H1 (cell line): ENCODE results near the gene CELSR1. TPM values are rescaled to one million over a fixed set of nuclear protein-coding genes. Genes with fewer than 3 reads are reported as not detected.

ENCODE experiments used
- CTCF ChIA-PET: fragments of 300-600 bp; sonication (Branson Sonifier 250); formaldehyde crosslinking; loops from one replicate; lab custom pipeline; 2021; ENCODE audit not compliant: partially characterized antibody; lab: Charles Lee
- POLR2A ChIA-PET: fragments of 300-600 bp; sonication (Branson Sonifier 250); formaldehyde crosslinking; loops from one replicate; lab custom pipeline; 2021; ENCODE audit warnings: inconsistent platforms; ENCODE audit not compliant: partially characterized antibody; lab: Charles Lee
- DNase-seq, 2 experiments: peaks; one replicate each; pipeline versions ENCODE4 v3.0.0 to v3.0.0-alpha.2; 2010 to 2022; ENCODE audit warnings: low spot score in 2 of 2, low read depth in 1 of 2, mixed read lengths in 1 of 2
- FAIRE-seq: peaks from 2 replicates; lab custom pipeline; 2011; peaks lifted over from hg19 to GRCh38; lab: Jason Lieb, UNC
- H2AFZ ChIP-seq: 2 replicates; pipeline ENCODE4 v1.8.1; 2012; ENCODE audit warnings: low read length, inconsistent platforms
- H2AK5ac ChIP-seq: 2 replicates; pipeline ENCODE4 v1.6.1; 2013; ENCODE audit warnings: low read depth, low read length
- H2BK120ac ChIP-seq: replicated peaks from 2 replicates; pipeline ENCODE3; 2013; ENCODE audit warnings: low read depth, low read length, inconsistent platforms
- H2BK12ac ChIP-seq: 2 replicates; pipeline ENCODE4 v1.6.1; 2013; ENCODE audit warnings: low read depth, low read length
- H2BK15ac ChIP-seq: 2 replicates; pipeline ENCODE4 v1.6.1; 2013; ENCODE audit warnings: low read length
- H2BK20ac ChIP-seq: 2 replicates; pipeline ENCODE4 v1.6.1; 2013; ENCODE audit warnings: low read length
- H2BK5ac ChIP-seq: 2 replicates; pipeline ENCODE4 v1.6.1; 2013; ENCODE audit warnings: low read depth, low read length
- H3K14ac ChIP-seq: 2 replicates; pipeline ENCODE4 v1.6.1; 2013; ENCODE audit warnings: inconsistent platforms; ENCODE audit not compliant: insufficient read length
- H3K18ac ChIP-seq: 2 replicates; pipeline ENCODE4 v1.6.1; 2013; ENCODE audit warnings: low read length; ENCODE audit errors: extremely low read depth
- H3K23ac ChIP-seq: 2 replicates; pipeline ENCODE4 v1.6.1; 2013; ENCODE audit warnings: inconsistent platforms; ENCODE audit not compliant: insufficient read length
- H3K23me2 ChIP-seq: 2 replicates; pipeline ENCODE4 v1.6.1; 2013; ENCODE audit warnings: low read depth, low read length
- H3K27ac ChIP-seq: 2 replicates; pipeline ENCODE4 v1.6.1; 2011; ENCODE audit warnings: low read depth, low read length, inconsistent platforms
- H3K27me3 ChIP-seq, 4 experiments: replicated peaks in 1 of 4; 1 replicate in 1 of 4; 2 replicates in 3 of 4; pipeline versions ENCODE4 v1.6.1 to v1.8.1; 2011 to 2013; ENCODE audit warnings: low read length in 3 of 4, mild to moderate bottlenecking in 3 of 4, inconsistent platforms in 2 of 4, mixed read lengths in 2 of 4, moderate library complexity in 1 of 4; ENCODE audit not compliant: control insufficient read depth in 3 of 4, insufficient read depth in 3 of 4; ENCODE audit errors: extremely low read depth in 1 of 4
- H3K36me3 ChIP-seq, 4 experiments: 2 replicates each; pipeline versions ENCODE4 v1.6.1 to v1.8.1; 2011 to 2013; ENCODE audit warnings: mild to moderate bottlenecking in 4 of 4, low read length in 3 of 4, moderate library complexity in 2 of 4, control low read depth in 1 of 4, inconsistent platforms in 1 of 4; ENCODE audit not compliant: insufficient read depth in 4 of 4, control insufficient read depth in 2 of 4
- H3K4ac ChIP-seq: replicated peaks from 2 replicates; pipeline ENCODE3; 2013; ENCODE audit warnings: low read length, low read depth, mixed read lengths, inconsistent platforms; ENCODE audit not compliant: insufficient read length
- H3K4me1 ChIP-seq, 4 experiments: replicated peaks in 1 of 4; 1 replicate in 1 of 4; 2 replicates in 3 of 4; pipeline versions ENCODE4 v1.6.1 to v1.8.1; 2011 to 2013; ENCODE audit warnings: low read length in 3 of 4, inconsistent platforms in 2 of 4, mixed read lengths in 1 of 4; ENCODE audit not compliant: insufficient read depth in 4 of 4, control insufficient read depth in 3 of 4
- H3K4me2 ChIP-seq, 2 experiments: 2 replicates each; pipeline versions ENCODE4 v1.6.1 to v1.8.1; 2011 to 2013; ENCODE audit warnings: low read depth in 2 of 2, low read length in 2 of 2, control low read depth in 1 of 2, inconsistent platforms in 1 of 2, mild to moderate bottlenecking in 1 of 2; ENCODE audit not compliant: insufficient read depth in 1 of 2
- H3K4me3 ChIP-seq, 4 experiments: fragments of 200-600, 300-600 bp in 1 of 4; sonication (generic), shearing (Covaris generic), sonication (Bioruptor Twin) in 1 of 4; 2 replicates each; pipeline versions ENCODE4 v1.5.1 to v1.8.1; 2011 to 2016; ENCODE audit warnings: low read length in 4 of 4, low read depth in 3 of 4, control low read depth in 2 of 4, inconsistent platforms in 2 of 4, mild to moderate bottlenecking in 2 of 4, mixed read lengths in 1 of 4, moderate library complexity in 1 of 4; ENCODE audit not compliant: insufficient read depth in 2 of 4; ENCODE audit errors: extremely low read depth in 1 of 4
- H3K56ac ChIP-seq: replicated peaks from 2 replicates; pipeline ENCODE3; 2013; ENCODE audit warnings: low read depth, mild to moderate bottlenecking, mixed read lengths, low read length, inconsistent platforms; ENCODE audit not compliant: insufficient read length
- H3K79me1 ChIP-seq: 2 replicates; pipeline ENCODE4 v1.6.1; 2013; ENCODE audit warnings: low read depth, low read length, control low read depth
- H3K79me2 ChIP-seq, 2 experiments: 2 replicates each; pipeline versions ENCODE4 v1.6.1 to v1.8.1; 2012 to 2013; ENCODE audit warnings: low read length in 2 of 2, mild to moderate bottlenecking in 2 of 2, inconsistent platforms in 1 of 2; ENCODE audit not compliant: insufficient read depth in 2 of 2, control insufficient read depth in 1 of 2
- H3K9ac ChIP-seq, 4 experiments: replicated peaks in 1 of 4; 1 replicate in 1 of 4; 2 replicates in 3 of 4; pipeline versions ENCODE4 v1.6.1 to v1.8.1; 2011 to 2013; ENCODE audit warnings: low read depth in 3 of 4, low read length in 3 of 4, control low read depth in 2 of 4, mild to moderate bottlenecking in 2 of 4, moderate library complexity in 2 of 4, inconsistent platforms in 1 of 4; ENCODE audit errors: extremely low read depth in 1 of 4
- H3K9me3 ChIP-seq, 2 experiments: 2 replicates each; pipeline versions ENCODE4 v1.6.1 to v1.8.1; 2012 to 2013; ENCODE audit warnings: mild to moderate bottlenecking in 2 of 2, moderate library complexity in 2 of 2, control low read depth in 1 of 2, inconsistent platforms in 1 of 2, low read depth in 1 of 2, low read length in 1 of 2, mixed read lengths in 1 of 2; ENCODE audit not compliant: insufficient read depth in 2 of 2
- H4K20me1 ChIP-seq, 2 experiments: replicated peaks in 1 of 2; 2 replicates each; pipeline versions ENCODE3 to v1.8.1; 2011 to 2013; ENCODE audit warnings: inconsistent platforms in 2 of 2, low read length in 2 of 2, mild to moderate bottlenecking in 1 of 2; ENCODE audit not compliant: insufficient read depth in 2 of 2, control insufficient read depth in 1 of 2
- H4K5ac ChIP-seq: 2 replicates; pipeline ENCODE4 v1.6.1; 2013; ENCODE audit warnings: low read length, low read depth, mixed read lengths, inconsistent platforms; ENCODE audit not compliant: insufficient read length
- H4K8ac ChIP-seq: 2 replicates; pipeline ENCODE4 v1.8.0; 2013; ENCODE audit warnings: mild to moderate bottlenecking, moderate library complexity, low read length, inconsistent platforms; ENCODE audit not compliant: insufficient read depth; ENCODE audit errors: extremely low read depth
- H4K91ac ChIP-seq: replicated peaks from 2 replicates; pipeline ENCODE3; 2013; ENCODE audit warnings: low read length, mixed read lengths, inconsistent platforms; ENCODE audit not compliant: insufficient read length
- HDAC2 ChIP-seq, 2 experiments: fragments of 300-600 bp in 1 of 2; sonication (generic) in 1 of 2; IDR thresholded peaks; 2 replicates each; pipeline ENCODE4 v1.6.1; 2011 to 2012; ENCODE audit warnings: low read depth in 2 of 2, low read length in 2 of 2, mild to moderate bottlenecking in 2 of 2, moderate library complexity in 2 of 2, borderline replicate concordance in 1 of 2, inconsistent platforms in 1 of 2
- SUZ12 ChIP-seq: fragments of 200-600 bp; sonication (generic); IDR thresholded peaks from 2 replicates; pipeline ENCODE4 v1.6.1; 2012; ENCODE audit warnings: mild to moderate bottlenecking, inconsistent platforms, low read length, moderate library complexity, mixed read lengths
- WGBS, 2 experiments: shearing (Covaris generic) in 1 of 2; methylation state at CpG; one replicate each; pipeline versions ENCODE4 v1.1.6 to v1.1.7; 2013 to 2015; ENCODE audit warnings: low lambda C conversion rate in 2 of 2, mixed read lengths in 2 of 2, inconsistent platforms in 1 of 2, low coverage in 1 of 2, missing lambda C conversion rate in 1 of 2; ENCODE audit not compliant: insufficient replicate concordance in 2 of 2, insufficient coverage in 1 of 2, insufficient read length in 1 of 2; ENCODE audit errors: extremely low coverage in 1 of 2, missing lambda C conversion rate in 1 of 2; 5-methylcytosine and 5-hydroxymethylcytosine counted together
- polyA plus RNA-seq, 7 experiments: library from polyadenylated mRNA; depleted of rRNA in 3 of 7; stranded (reverse) in 5 of 7; unstranded in 2 of 7; fragments of >200 nt in 5 of 7; fragments of 200-250 nt in 2 of 7; gene quantifications; 1 replicate in 5 of 7; 2 replicates in 1 of 7; 4 replicates in 1 of 7; pipeline versions ENCODE4 v1.2.1 to v1.2.3, GENCODE V29; 2011 to 2013; ENCODE audit warnings: missing spikeins in 2 of 7, mixed read lengths in 2 of 7
- total RNA-seq: library from RNA; stranded (reverse); fragmentation: NEBNext Ultra II Directional; extraction: Animal tissue kit (Norgen Biotek cat#: 25700); gene quantifications from 2 replicates; pipeline ENCODE4 v1.2.1, GENCODE V29; 2021
- TF ChIP-seq, protein P1 (sequence below): IDR thresholded peaks from 2 replicates; pipeline ENCODE4 v1.6.1; 2012; ENCODE audit warnings: inconsistent platforms

The CELSR1 gene
- total and polyA plus RNA-seq, 2 of the 8 experiments (the other 6 are each of a cell fraction or from before 2014, with no cell fraction given) = 9.0 to 12.4 TPM

DNA sequence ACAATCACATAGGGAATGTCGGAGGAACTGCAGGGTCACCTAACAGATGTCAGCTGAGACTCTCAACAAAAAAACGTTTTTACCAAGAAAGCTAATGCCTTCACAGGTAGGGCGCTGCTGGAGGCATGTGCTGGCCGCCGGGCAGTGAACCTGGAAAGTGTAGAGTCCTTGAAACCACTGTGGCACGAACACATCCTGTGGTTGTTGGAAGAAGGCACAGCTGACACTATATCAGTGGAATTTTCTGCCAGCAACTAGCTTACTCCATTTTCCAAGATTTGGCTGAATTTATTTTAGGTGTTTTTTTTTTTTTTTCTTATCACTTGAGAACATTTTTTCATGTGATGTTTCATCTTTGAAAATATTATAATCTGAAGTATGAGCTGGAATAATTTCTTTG, 187.7 kb downstream of the CELSR1 start:
- H2BK15ac ChIP-seq = no peak overlapping the region
- WGBS, 2 experiments = 92% methylated on average over 6 of the region's 6 CpGs; no CpG with 5 or more reads in 1 of the 2 experiments
- H2AK5ac ChIP-seq = no peak overlapping the region
- peaks cover 16 to 34% of the 10 kb centered on the region in 2 experiments for H4K20me1 ChIP-seq
- H3K27ac ChIP-seq = no peak overlapping the region
- H3K4ac ChIP-seq = no peak overlapping the region
- no peak overlapping the region for H3K4me2 ChIP-seq
- no peak overlapping the region for H3K4me3 ChIP-seq
- DNase-seq (no peak), FAIRE-seq (no peak)
- no peak overlapping the region for H2BK20ac ChIP-seq
- H2BK5ac ChIP-seq = no peak overlapping the region
- no peak overlapping the region for H2AFZ ChIP-seq
- H3K23ac ChIP-seq = no peak overlapping the region
- H3K79me2 ChIP-seq = peaks cover 0 to 2% of the 10 kb centered on the region in 2 experiments; a peak in 1 of 4 replicates
- no peak overlapping the region for H2BK120ac ChIP-seq
- H4K5ac ChIP-seq = no peak overlapping the region
- ChIA-PET POLR2A (interaction anchor here (0.7 to 1.7 kb wide), 2 partner anchors 11 to 21 kb away, joined by 3 to 6 read pairs; no protein-coding TSS in a partner anchor), CTCF (interaction anchor here (1.1 to 2.3 kb wide), 4 partner anchors 9 to 228 kb away, joined by 3 to 6 read pairs (median 3); no protein-coding TSS in a partner anchor)
- no peak overlapping the region for H3K9ac ChIP-seq
- H3K18ac ChIP-seq = no peak overlapping the region
- H3K14ac ChIP-seq = no peak overlapping the region
- H3K4me1 ChIP-seq = no peaks in the 10 kb centered on the region
- TF ChIP-seq HDAC2 (IDR thresholded peaks at IDR 0.05; ENCODE audit: borderline replicate concordance in 1 of 2, low read depth in 2 of 2, low read length in 2 of 2) = no peak
- TF ChIP-seq, protein P1, sequence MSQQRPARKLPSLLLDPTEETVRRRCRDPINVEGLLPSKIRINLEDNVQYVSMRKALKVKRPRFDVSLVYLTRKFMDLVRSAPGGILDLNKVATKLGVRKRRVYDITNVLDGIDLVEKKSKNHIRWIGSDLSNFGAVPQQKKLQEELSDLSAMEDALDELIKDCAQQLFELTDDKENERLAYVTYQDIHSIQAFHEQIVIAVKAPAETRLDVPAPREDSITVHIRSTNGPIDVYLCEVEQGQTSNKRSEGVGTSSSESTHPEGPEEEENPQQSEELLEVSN = no peak
- TF ChIP-seq SUZ12 = no peak
- peaks cover 7% of the 10 kb centered on the region for H3K79me1 ChIP-seq
- H3K27me3 ChIP-seq = no peaks in the 10 kb centered on the region
- H3K36me3 ChIP-seq = peaks cover 32 to 79% (median 72%) of the 10 kb centered on the region in 4 experiments
- H4K91ac ChIP-seq = no peak overlapping the region
- no peak overlapping the region for H2BK12ac ChIP-seq
- H3K56ac ChIP-seq = no peak overlapping the region
- H3K23me2 ChIP-seq = no peaks in the 10 kb centered on the region
- no peaks in the 10 kb centered on the region for H3K9me3 ChIP-seq
- H4K8ac ChIP-seq = no peak overlapping the region
